ENCODE measurements around the gene RNU6-7. TPM values are rescaled to one million over a fixed set of nuclear protein-coding genes. Genes with fewer than 3 reads are reported as not detected.
A peak's percentile ranks its signal among the peaks of the same experiment; 100 is the strongest.

Gene RNU6-7
- total RNA-seq, 3 donors from 2014 or later = not detected

- peaks cover 7% of the 10 kb centered on the region for H3K4me1 ChIP-seq (ENCODE audit: low read depth)
- ATAC-seq (peak; percentile 86), DNase-seq (peak; percentile 88 to 94 (median 92))
- intact Hi-C loops (cut with DNase I, micrococcal nuclease) = no loop called here
- H3K36me3 ChIP-seq (ENCODE audit: low read depth) = no peaks in the 10 kb centered on the region
- no peak for TF ChIP-seq CTCF (IDR thresholded peaks at IDR 0.05)
- H3K4me3 ChIP-seq = peak overlapping the region; percentile 42
- no peaks in the 10 kb centered on the region for H3K9me3 ChIP-seq
Observed at GRCh38 chr14:32201193-32201815, 541 bp upstream of the RNU6-7 start.

GRCh38 chr14:32202491-32202997, 699 bp downstream of the RNU6-7 start:
- H3K9me3 ChIP-seq = no peaks in the 10 kb centered on the region
- peaks cover 7% of the 10 kb centered on the region for H3K4me1 ChIP-seq (ENCODE audit: low read depth)
- no peaks in the 10 kb centered on the region for H3K36me3 ChIP-seq (ENCODE audit: low read depth)
- no peak overlapping the region for H3K4me3 ChIP-seq
- peak in 1 of 3 donors; percentile 7 for DNase-seq
- intact Hi-C loops (cut with DNase I, micrococcal nuclease) = no loop called here
- no peak for ATAC-seq
- TF ChIP-seq CTCF (IDR thresholded peaks at IDR 0.05) = no peak

GRCh38 chr14:32202998-32203882, 1.4 kb downstream of the RNU6-7 start, which contains the start of gene RNU6-8:
RNU6-8 (minus strand) TSS chr14:32203269.
- intact Hi-C loops (cut with DNase I, micrococcal nuclease) = no loop called here
- H3K4me1 ChIP-seq (ENCODE audit: low read depth) = peaks cover 7% of the 10 kb centered on the region
- no peaks in the 10 kb centered on the region for H3K36me3 ChIP-seq (ENCODE audit: low read depth)
- ATAC-seq (peak; percentile 91), DNase-seq (peak; percentile 88 to 93 (median 91))
- H3K9me3 ChIP-seq = no peaks in the 10 kb centered on the region
- peak within 1 kb of the TSS; percentile 14 for H3K4me3 ChIP-seq
- no peak for TF ChIP-seq CTCF (IDR thresholded peaks at IDR 0.05)

- no peaks in the 10 kb centered on the region for H3K36me3 ChIP-seq (ENCODE audit: low read depth)
- intact Hi-C loops (cut with DNase I, micrococcal nuclease) = no loop called here
- peak in 2 of 3 donors; percentile 42 to 48 for DNase-seq
Observed at GRCh38 chr14:32203928-32204357, 2.1 kb downstream of the RNU6-7 start.

GRCh38 chr14:32205554-32205953, 3.7 kb downstream of the RNU6-7 start:
- H3K36me3 ChIP-seq (ENCODE audit: low read depth) = no peaks in the 10 kb centered on the region
- H3K4me3 ChIP-seq = no peak overlapping the region
- H3K9me3 ChIP-seq = no peaks in the 10 kb centered on the region
- intact Hi-C loops (cut with DNase I, micrococcal nuclease) = no loop called here
- peaks cover 7% of the 10 kb centered on the region for H3K4me1 ChIP-seq (ENCODE audit: low read depth)
- no peak for ATAC-seq
- no peak for TF ChIP-seq CTCF (IDR thresholded peaks at IDR 0.05)
- DNase-seq = no peak

More at GRCh38 chr14:32203928-32204357, 2.1 kb downstream of the RNU6-7 start:
- Histone ChIP-seq H3K9me3 (no peaks in the 10 kb centered on the region), H3K4me1 (ENCODE audit: low read depth) (peaks cover 7% of the 10 kb centered on the region), H3K4me3 (peak overlapping the region; percentile 14)
- peak; percentile 18 for ATAC-seq
- no peak for TF ChIP-seq CTCF (IDR thresholded peaks at IDR 0.05)

Measured in mucosa of descending colon (tissue), 3 donors.